Rectal smooth muscle tissue (tissue), 1 donor: ENCODE measurements around the gene SAV1.
A peak's percentile ranks its signal among the peaks of the same experiment; 100 is the strongest.
"Not testable (repeated sequence)": the region's sequence is repeated elsewhere in the genome, so short reads cannot be mapped to it uniquely, and the experiment has no call there.

Experiments
- H3K27ac ChIP-seq: one replicate; pipeline ENCODE4 v1.7.0; 2013; ENCODE audit warnings: low read depth, low read length, inconsistent platforms
- H3K27me3 ChIP-seq: one replicate; pipeline ENCODE4 v1.7.0; 2013; ENCODE audit warnings: low read length; ENCODE audit not compliant: control insufficient read depth, insufficient read depth
- H3K36me3 ChIP-seq: one replicate; pipeline ENCODE4 v1.7.0; 2013; ENCODE audit warnings: low read length; ENCODE audit not compliant: control insufficient read depth, insufficient read depth
- H3K4me1 ChIP-seq: one replicate; pipeline ENCODE4 v1.7.0; 2013; ENCODE audit warnings: low read length; ENCODE audit not compliant: control insufficient read depth, insufficient read depth
- H3K4me3 ChIP-seq: one replicate; pipeline ENCODE4 v1.7.0; 2013; ENCODE audit warnings: low read length
- H3K9ac ChIP-seq: one replicate; pipeline ENCODE4 v1.7.0; 2013; ENCODE audit warnings: low read length

The SAV1 gene

DNA sequence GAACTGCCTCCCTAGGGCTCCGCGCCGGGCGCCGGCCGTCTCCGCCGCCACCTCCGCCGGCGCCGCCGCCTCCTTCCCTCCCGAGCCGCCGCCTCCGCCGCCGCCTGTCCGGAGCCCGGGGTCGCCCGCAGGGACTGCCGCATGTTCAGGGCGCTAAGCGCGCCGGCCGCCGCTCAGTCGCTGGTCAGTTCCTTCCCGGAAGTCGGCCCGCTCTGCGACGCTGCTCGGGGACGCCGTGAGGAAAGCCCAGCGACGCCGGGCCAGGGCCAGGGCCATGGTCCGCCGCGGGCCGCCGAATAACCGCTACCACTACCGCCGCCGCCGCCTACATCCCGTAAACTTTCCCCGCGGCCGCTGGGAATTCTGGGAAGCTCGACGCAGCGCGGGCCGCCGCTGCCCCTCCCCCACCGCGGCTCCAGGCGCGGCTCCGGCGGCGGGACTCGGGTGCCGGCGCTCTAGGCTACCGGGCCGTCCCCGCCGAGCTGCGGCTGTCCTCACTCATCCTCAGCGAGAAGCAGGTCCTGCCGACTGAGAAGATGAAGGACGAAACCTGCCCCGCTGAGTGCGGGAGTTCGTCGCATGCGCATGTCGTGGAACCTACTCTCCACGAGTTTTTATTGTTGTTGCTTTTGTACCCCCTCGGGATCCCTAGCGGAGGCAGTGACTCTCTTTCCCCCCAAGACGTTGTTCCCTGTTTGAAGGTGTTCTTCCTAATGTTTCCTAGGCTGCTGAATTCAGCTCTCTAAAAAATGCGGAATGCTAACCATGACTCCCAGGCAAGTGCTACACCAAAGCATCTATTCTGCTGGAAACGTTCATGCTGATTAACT, at the start of gene SAV1:
TSS of gene SAV1 (minus strand) at position 311 of the 830 bp plus-strand sequence. CDS start 339 bp downstream, outside the sequence.
- peak within 1 kb of the TSS; percentile 88 for H3K9ac ChIP-seq
- no peaks in the 10 kb centered on the region for H3K27me3 ChIP-seq
- H3K27ac ChIP-seq = peak within 1 kb of the TSS; percentile 91
- H3K4me1 ChIP-seq = no peaks in the 10 kb centered on the region
- H3K4me3 ChIP-seq = peak within 1 kb of the TSS; percentile 76
- no peaks in the 10 kb centered on the region for H3K36me3 ChIP-seq

DNA sequence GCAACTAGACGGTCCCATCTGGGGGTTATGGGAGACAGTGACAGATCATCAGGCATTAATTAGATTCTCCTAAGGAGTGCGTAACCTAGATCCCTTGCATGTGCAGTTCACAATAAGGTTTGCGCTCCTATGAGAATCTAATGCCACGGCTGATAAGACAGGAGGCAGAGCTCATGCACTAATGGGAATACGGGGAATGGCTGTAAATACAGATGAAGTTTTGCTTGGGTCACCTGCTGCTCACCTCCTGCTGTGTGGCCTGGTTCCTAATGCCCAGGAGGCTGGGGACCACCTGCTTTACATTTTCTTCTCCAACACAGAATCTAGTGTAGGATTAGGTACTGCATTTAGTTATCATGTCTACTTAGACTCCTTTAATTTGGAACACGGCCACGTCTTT, 49.7 kb upstream of the SAV1 start:
- no peak overlapping the region for H3K4me3 ChIP-seq
- no peaks in the 10 kb centered on the region for H3K27me3 ChIP-seq
- H3K27ac ChIP-seq = no peak overlapping the region
- no peak overlapping the region for H3K9ac ChIP-seq
- H3K36me3 ChIP-seq = peaks cover 2% of the 10 kb centered on the region
- no peaks in the 10 kb centered on the region for H3K4me1 ChIP-seq

DNA sequence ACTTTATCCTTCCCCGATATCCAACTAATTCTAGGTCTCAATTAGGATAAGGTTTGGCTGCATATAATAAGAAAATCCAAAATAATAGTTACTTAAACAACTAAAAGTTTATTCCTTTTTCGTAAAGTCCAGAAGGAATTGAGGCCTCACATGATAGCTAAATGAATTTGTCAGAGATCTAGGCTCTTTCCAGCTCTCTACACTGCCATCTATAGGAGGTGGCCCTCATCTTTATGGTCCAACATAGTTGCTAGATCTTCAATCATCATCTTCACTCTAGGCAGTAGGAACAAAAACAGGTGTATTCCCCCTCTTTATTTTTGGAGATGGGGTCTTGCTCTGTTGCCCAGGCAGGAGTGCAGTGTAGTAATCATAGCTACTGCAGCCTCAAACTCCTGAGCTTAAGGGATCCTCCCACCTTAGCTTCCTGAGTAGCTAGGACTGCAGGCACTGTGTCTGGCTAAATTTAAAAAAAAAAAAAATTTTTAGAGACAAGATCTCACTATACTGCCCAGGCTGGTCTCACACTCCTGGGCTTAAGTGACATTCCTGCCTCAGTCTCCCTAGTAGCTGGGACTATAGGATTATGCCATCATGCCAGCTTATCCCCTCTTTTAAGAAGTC, 46.5 kb upstream of the SAV1 start:
- H3K9ac ChIP-seq = no peak overlapping the region
- no peaks in the 10 kb centered on the region for H3K36me3 ChIP-seq
- H3K27ac ChIP-seq = no peak overlapping the region
- no peaks in the 10 kb centered on the region for H3K27me3 ChIP-seq
- no peaks in the 10 kb centered on the region for H3K4me1 ChIP-seq
- no peak overlapping the region for H3K4me3 ChIP-seq

DNA sequence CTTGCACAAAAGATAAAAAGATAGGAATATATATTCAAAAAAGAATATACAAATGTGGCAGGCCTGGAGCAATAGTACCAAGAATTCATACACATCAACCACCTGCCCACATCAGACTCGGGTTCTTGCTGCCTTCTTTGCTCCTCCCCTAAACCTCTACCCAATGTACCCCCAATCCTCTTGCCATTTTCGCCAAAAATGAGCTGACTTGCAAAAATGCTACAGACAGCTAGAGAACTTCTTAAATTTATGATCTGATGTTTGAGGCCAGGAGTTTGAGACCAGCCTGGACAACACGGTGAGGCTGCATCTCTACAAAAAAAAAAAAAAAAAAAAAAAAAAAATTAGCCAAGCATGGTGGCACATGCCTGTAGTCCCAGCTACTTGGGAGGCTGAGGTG, 42.9 kb upstream of the SAV1 start:
- no peaks in the 10 kb centered on the region for H3K4me1 ChIP-seq
- H3K27ac ChIP-seq = no peak overlapping the region
- no peaks in the 10 kb centered on the region for H3K36me3 ChIP-seq
- H3K4me3 ChIP-seq = no peak overlapping the region
- no peak overlapping the region for H3K9ac ChIP-seq
- H3K27me3 ChIP-seq = no peaks in the 10 kb centered on the region

DNA sequence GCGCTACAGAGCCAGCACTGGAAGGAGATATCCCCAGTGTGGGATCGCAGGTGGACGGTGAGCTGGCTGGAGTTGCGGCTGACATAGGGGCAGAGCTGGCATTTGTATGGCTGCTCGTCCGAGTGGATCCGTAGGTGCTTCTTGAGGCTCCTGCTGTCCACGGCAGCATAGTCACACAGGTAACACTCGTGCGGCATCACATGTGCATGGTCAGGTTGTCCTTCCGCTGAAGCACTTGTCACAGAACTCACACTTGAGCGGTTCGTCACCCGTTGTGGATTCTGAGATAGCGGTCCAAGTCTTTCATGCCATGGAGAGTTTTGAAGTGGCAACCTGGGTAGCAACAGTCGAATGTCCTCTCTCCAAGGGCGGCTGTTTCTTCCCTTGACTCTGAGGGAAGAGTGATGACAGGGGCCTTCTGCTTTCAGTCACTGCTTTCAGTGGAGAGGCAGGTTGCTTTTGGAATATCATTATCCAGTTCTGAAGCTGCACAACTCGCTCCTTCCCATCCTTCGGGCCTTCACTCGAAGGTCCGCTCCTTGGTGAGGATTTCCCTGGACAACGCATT, 37.0 kb upstream of the SAV1 start:
- no peaks in the 10 kb centered on the region for H3K27me3 ChIP-seq
- no peaks in the 10 kb centered on the region for H3K4me1 ChIP-seq
- H3K27ac ChIP-seq = no peak overlapping the region
- no peak overlapping the region for H3K9ac ChIP-seq
- H3K4me3 ChIP-seq = no peak overlapping the region
- H3K36me3 ChIP-seq = no peaks in the 10 kb centered on the region

DNA sequence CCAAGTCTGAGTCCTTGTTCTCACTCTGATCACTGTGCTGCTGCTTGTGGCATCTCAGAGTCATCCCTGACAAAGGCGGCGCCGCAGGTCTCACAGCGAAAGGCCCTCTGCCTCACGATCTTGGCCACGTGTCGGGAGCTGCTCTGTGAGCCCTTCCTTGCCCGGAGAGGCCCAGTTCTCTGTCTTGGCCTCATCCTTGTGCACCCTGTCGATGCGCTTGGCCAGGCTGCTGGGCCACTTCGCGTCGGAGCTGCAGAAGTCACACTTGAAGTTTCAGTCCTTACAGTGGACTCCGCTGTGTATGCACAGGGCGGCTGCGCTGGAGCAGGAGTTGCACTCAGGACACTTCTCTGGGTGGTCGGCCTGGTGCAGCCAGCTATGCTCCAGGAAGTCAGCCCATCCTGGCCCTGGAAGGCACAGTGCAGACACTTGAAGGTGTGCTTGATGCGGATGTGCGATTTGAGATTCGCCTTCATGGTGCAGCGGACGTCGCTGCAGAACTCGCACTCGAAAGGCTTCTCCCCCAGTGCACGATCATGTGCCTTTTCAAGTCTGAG, 36.4 kb upstream of the SAV1 start:
- no peak overlapping the region for H3K27ac ChIP-seq
- H3K4me3 ChIP-seq = no peak overlapping the region
- H3K4me1 ChIP-seq = no peaks in the 10 kb centered on the region
- H3K36me3 ChIP-seq = no peaks in the 10 kb centered on the region
- H3K27me3 ChIP-seq = no peaks in the 10 kb centered on the region
- no peak overlapping the region for H3K9ac ChIP-seq

DNA sequence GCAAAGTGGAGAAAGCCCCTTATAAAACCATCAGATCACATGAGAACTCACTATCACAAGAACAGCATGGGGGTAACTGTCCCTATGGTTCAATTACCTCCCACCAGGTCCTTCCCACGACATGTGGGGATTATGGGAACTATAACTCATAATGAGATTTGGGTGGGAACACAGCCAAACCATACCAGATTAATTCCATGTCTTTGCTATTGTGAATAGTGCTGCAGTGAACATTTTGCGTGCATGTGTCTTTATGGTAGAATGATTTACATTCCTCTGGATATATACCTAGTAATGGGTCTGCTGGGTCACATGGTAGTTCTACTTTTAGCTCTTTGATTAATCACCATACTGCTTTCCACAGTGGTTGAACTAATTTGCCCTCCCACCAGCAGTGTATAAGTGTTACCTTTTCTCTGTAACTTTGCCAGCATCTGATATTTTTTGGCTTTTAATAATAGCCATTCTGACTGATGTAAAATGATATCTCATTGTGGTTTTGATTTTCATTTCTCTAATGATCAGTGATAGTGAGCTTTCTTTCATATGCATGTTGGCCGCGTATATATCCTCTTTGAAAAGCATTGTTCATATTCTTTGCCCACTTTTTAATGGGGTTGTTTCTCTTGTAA, 29.7 kb upstream of the SAV1 start:
- no peaks in the 10 kb centered on the region for H3K27me3 ChIP-seq
- H3K27ac ChIP-seq = no peak overlapping the region
- no peak overlapping the region for H3K4me3 ChIP-seq
- no peaks in the 10 kb centered on the region for H3K4me1 ChIP-seq
- no peaks in the 10 kb centered on the region for H3K36me3 ChIP-seq
- no peak overlapping the region for H3K9ac ChIP-seq

DNA sequence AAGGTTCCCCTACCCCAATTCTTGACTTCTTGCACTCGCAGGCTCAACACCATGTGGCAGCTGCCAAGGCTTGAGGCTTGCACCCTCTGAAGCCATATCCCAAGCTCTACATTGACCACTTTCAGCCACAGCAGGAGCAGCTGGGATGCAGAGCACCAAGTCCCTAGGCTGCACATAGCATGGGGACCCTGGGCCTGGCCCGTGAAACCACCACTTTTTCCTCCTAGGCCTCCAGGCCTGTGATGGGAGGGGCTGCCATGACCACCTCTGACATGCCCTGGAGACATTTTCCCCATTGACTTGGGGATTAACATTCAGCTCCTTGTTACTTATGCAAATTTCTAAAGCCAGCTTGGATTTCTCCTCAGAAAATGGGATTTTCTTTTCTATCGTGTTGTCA, 26.2 kb upstream of the SAV1 start:
- H3K4me1 ChIP-seq, H3K36me3 ChIP-seq, H3K9ac ChIP-seq, H3K27ac ChIP-seq, H3K4me3 ChIP-seq, H3K27me3 ChIP-seq: not testable (repeated sequence)

DNA sequence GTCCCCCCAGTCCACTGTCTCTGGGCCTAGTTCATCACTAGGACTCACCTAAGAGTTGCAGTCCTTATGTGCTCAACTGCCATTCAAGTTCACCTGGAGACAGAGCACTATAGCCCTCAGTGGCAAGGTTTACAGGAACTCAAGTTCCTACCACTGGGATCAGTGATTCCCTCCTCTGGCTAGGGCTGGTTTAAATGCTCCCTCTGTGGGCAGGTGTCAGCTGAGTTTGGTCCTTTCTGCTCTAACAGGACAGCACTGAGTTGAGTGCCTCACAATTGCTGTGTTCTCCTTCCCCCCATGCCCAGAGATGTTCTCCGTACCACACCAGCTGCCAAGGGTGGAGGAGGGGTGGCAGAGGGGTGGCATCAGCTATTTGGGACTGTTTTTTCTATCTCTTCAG, 20.8 kb upstream of the SAV1 start:
- H3K4me1 ChIP-seq = no peaks in the 10 kb centered on the region
- no peak overlapping the region for H3K9ac ChIP-seq
- H3K27me3 ChIP-seq = no peaks in the 10 kb centered on the region
- H3K4me3 ChIP-seq = no peak overlapping the region
- H3K36me3 ChIP-seq = no peaks in the 10 kb centered on the region
- H3K27ac ChIP-seq = no peak overlapping the region

DNA sequence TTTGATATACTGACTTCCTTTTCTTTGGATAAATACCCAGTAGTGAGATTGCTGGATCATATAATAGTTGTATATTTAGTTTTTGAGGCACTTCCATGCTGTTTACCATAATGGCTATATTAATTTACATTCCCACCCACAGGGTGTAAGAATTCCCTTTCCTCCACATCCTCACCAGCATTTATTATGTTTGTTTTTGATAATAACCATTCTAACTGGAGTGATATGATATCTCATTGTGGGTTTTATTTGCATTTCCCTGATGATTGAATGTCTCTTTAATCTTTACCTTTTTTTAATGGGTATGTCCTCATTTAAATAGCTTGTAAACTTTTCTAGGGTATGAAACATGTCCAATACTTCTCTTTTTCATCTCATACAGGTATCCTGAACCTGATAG, 11.6 kb upstream of the SAV1 start:
- H3K27me3 ChIP-seq = no peaks in the 10 kb centered on the region
- no peak overlapping the region for H3K9ac ChIP-seq
- no peaks in the 10 kb centered on the region for H3K4me1 ChIP-seq
- H3K27ac ChIP-seq = no peak overlapping the region
- H3K4me3 ChIP-seq = no peak overlapping the region
- H3K36me3 ChIP-seq = no peaks in the 10 kb centered on the region

DNA sequence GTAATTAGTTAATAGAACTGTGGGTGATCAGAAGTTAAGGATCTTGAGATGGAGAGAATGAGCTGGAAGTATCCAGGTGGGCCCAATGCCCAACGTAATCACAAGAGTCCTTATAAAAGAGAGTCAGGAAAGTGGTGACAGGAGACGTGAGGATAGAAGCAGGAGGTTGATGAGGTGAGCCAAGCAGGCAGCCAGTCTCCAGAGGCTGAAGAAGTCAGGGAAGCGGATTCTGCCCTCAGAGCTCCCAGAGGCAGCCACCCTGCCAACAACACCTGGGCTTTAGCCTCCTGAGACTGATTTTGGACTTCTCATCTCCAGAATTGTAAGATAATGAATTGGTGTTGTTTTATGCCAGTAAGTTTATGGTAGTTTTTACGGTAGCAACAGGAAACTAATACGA, 10.1 kb upstream of the SAV1 start:
- Histone ChIP-seq H3K27ac (no peak overlapping the region), H3K27me3 (no peaks in the 10 kb centered on the region), H3K4me1 (no peaks in the 10 kb centered on the region), H3K9ac (no peak overlapping the region), H3K4me3 (no peak overlapping the region), H3K36me3 (no peaks in the 10 kb centered on the region)

DNA sequence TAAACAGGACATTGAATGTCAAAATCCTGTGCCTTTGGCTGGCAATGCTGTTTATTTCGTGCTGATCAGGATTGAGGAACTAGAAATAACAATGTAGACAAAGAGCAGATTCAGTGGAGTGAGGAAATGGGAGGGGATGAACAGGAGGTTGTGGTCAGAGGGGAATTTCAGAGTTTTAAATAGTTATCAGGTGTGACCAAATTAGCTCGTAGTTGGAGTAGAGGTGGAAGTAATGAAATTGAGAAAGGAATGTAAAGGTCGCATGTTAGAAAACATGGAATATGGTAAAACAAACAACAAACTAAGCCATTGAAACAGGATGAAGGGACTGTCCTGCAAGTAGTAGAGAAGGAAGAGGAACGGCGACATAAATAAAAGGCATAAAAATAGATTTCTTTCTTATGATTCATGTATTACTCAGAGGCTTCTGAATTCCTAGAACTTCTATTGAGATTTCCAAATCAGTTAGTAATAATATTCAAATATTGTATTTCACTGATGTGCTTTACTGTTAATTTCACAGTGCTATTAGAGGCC, 9.5 kb upstream of the SAV1 start:
- Histone ChIP-seq H3K4me3 (no peak overlapping the region), H3K27ac (no peak overlapping the region)

More for the DNA sequence above, 9.5 kb upstream of the SAV1 start:
- Histone ChIP-seq H3K27me3 (no peaks in the 10 kb centered on the region), H3K9ac (no peak overlapping the region), H3K4me1 (no peaks in the 10 kb centered on the region), H3K36me3 (no peaks in the 10 kb centered on the region)
